GM23338 (cell line): ENCODE results near the gene DDX50. TPM values are rescaled to one million over a fixed set of nuclear protein-coding genes. Genes with fewer than 3 reads are reported as not detected.
"Not testable (repeated sequence)": the region's sequence is repeated elsewhere in the genome, so short reads cannot be mapped to it uniquely, and the experiment has no call there.

Source experiments
- ATAC-seq: fragments of 200-7000 bp; cut with Tn5 transposase; 3 replicates; pipeline ENCODE4 v1.9.1; 2020
- DNase-seq: peaks from one replicate; pipeline ENCODE4 v3.0.0-alpha.2; 2015; ENCODE audit warnings: low spot score
- H2AFZ ChIP-seq: fragments of 200-600 bp; sonication (generic); 2 replicates; pipeline ENCODE4 v1.8.0; 2016; ENCODE audit warnings: antibody characterized with exemption, mild to moderate bottlenecking, moderate library complexity
- H3F3A ChIP-seq: fragments of 200-600 bp; sonication (generic); replicated peaks from 2 replicates; pipeline ENCODE4 v1.8.0; 2017; ENCODE audit warnings: antibody characterized with exemption, mixed run types, low read depth
- H3K27ac ChIP-seq: fragments of 200-600 bp; sonication (generic); 2 replicates; pipeline ENCODE4 v1.6.1; 2016; ENCODE audit warnings: low read depth
- H3K27me3 ChIP-seq: fragments of 200-600 bp; sonication (generic); 2 replicates; pipeline ENCODE4 v1.8.0; 2016; ENCODE audit warnings: mild to moderate bottlenecking, mixed run types, moderate library complexity; ENCODE audit not compliant: insufficient read depth
- H3K36me3 ChIP-seq: fragments of 200-600 bp; sonication (generic); 2 replicates; pipeline ENCODE4 v1.8.0; 2016; ENCODE audit warnings: mild to moderate bottlenecking; ENCODE audit not compliant: insufficient read depth
- H3K4me1 ChIP-seq: fragments of 200-600 bp; sonication (generic); 2 replicates; pipeline ENCODE4 v1.8.0; 2016; ENCODE audit warnings: mild to moderate bottlenecking, moderate library complexity; ENCODE audit not compliant: insufficient read depth
- H3K4me2 ChIP-seq: fragments of 200-600 bp; sonication (generic); 2 replicates; pipeline ENCODE4 v1.7.1; 2017; ENCODE audit warnings: mixed run types
- H3K4me3 ChIP-seq: fragments of 200-600 bp; sonication (generic); 2 replicates; pipeline ENCODE4 v1.6.1; 2016; ENCODE audit warnings: mixed run types
- H3K79me2 ChIP-seq: fragments of 200-600 bp; sonication (generic); replicated peaks from 2 replicates; pipeline ENCODE4 v1.8.0; 2017; ENCODE audit warnings: mild to moderate bottlenecking; ENCODE audit not compliant: insufficient read depth
- H3K9me2 ChIP-seq: fragments of 200-600 bp; sonication (generic); 2 replicates; pipeline ENCODE4 v1.8.0; 2017; ENCODE audit not compliant: insufficient read depth
- H4K20me1 ChIP-seq: fragments of 200-600 bp; sonication (generic); replicated peaks from 2 replicates; pipeline ENCODE4 v1.8.0; 2017; ENCODE audit warnings: mild to moderate bottlenecking; ENCODE audit not compliant: insufficient read depth
- H3K27ac Mint-ChIP-seq: 2 replicates; pipeline ENCODE4 v1.8.0; 2020; ENCODE audit warnings: inconsistent platforms, mild to moderate bottlenecking, moderate library complexity, mixed read lengths
- H3K27me3 Mint-ChIP-seq: 3 replicates; pipeline ENCODE4 v1.8.0; 2022; ENCODE audit warnings: low read depth, mild to moderate bottlenecking, moderate library complexity, mixed read lengths, inconsistent platforms; ENCODE audit not compliant: insufficient read depth, poor library complexity
- H3K36me3 Mint-ChIP-seq: 3 replicates; pipeline ENCODE4 v1.8.0; 2021; ENCODE audit warnings: low read depth, mild to moderate bottlenecking, inconsistent platforms, moderate library complexity, mixed read lengths
- H3K4me1 Mint-ChIP-seq: 3 replicates; pipeline ENCODE4 v1.8.0; 2020; ENCODE audit warnings: mild to moderate bottlenecking, inconsistent platforms, mixed read lengths
- H3K4me3 Mint-ChIP-seq: 3 replicates; pipeline ENCODE4 v1.8.0; 2021; ENCODE audit warnings: moderate library complexity, mild to moderate bottlenecking, inconsistent platforms, mixed read lengths
- H3K9me3 Mint-ChIP-seq: 3 replicates; pipeline ENCODE4 v1.8.0; 2020; ENCODE audit warnings: moderate library complexity, mild to moderate bottlenecking, inconsistent platforms, mixed read lengths
- CTCF ChIP-seq, 2 experiments: fragments of 200-600 bp in 1 of 2; sonication (generic) in 1 of 2; conservative IDR thresholded peaks; 2 replicates each; pipeline versions ENCODE4 v1.5.1 to v1.6.1; 2016 to 2017; ENCODE audit warnings: antibody characterized with exemption in 2 of 2, low read depth in 2 of 2, mild to moderate bottlenecking in 2 of 2, moderate library complexity in 1 of 2
- EZH2 ChIP-seq: fragments of 200-600 bp; sonication (generic); IDR thresholded peaks from one replicate; pipeline ENCODE4 v1.8.0; 2017; ENCODE audit warnings: antibody characterized with exemption, mild to moderate bottlenecking, low read depth; ENCODE audit not compliant: unreplicated experiment
- JUNB ChIP-seq: IDR thresholded peaks from one replicate; pipeline ENCODE4 v1.6.1; 2016; ENCODE audit warnings: antibody characterized with exemption; ENCODE audit not compliant: unreplicated experiment
- NANOG ChIP-seq: IDR thresholded peaks from 2 replicates; pipeline ENCODE4 v1.6.1; 2016; ENCODE audit warnings: antibody characterized with exemption, borderline replicate concordance
- POLR2AphosphoS5 ChIP-seq: IDR thresholded peaks from 2 replicates; pipeline ENCODE4 v1.6.1; 2016; ENCODE audit warnings: antibody characterized with exemption, low read depth
- REST ChIP-seq: IDR thresholded peaks from one replicate; pipeline ENCODE4 v1.6.1; 2018; ENCODE audit warnings: antibody characterized with exemption; ENCODE audit not compliant: unreplicated experiment
- STAT1 ChIP-seq: IDR thresholded peaks from one replicate; pipeline ENCODE4 v1.6.1; 2016; ENCODE audit warnings: antibody characterized with exemption; ENCODE audit not compliant: unreplicated experiment
- ZNF114 ChIP-seq: fragments of 250-450 bp; sonication (Bioruptor Pico); IDR thresholded peaks from 2 replicates; pipeline ENCODE4 v1.5.0; 2020; ENCODE audit warnings: mild to moderate bottlenecking, moderate library complexity
- ZNF331 ChIP-seq: fragments of 250-450 bp; sonication (Bioruptor Pico); IDR thresholded peaks from 2 replicates; pipeline ENCODE4 v1.5.0; 2020; ENCODE audit warnings: low read depth, mild to moderate bottlenecking, moderate library complexity
- polyA plus RNA-seq: library from polyadenylated mRNA; unstranded; fragments of >200 nt; fragmentation: Nextera tagmentation; extraction: Ambion mirVana; gene quantifications from 2 replicates; pipeline ENCODE4 v1.2.1, GENCODE V29; 2016
- total RNA-seq: library from RNA; depleted of rRNA; stranded (reverse); fragments of >200 nt; shearing (Covaris generic); gene quantifications from 2 replicates; pipeline ENCODE4 v1.2.3, GENCODE V29; 2014

The DDX50 gene
- total and polyA plus RNA-seq, 2 experiments from 2014 or later, result 37.2 TPM

GRCh38 chr10:68864611-68865010 is 36.5 kb upstream of the DDX50 start:
- Histone ChIP-seq H3K4me2 (no peak overlapping the region), H3K9me2 (no peaks in the 10 kb centered on the region), H2AFZ (no peak overlapping the region), H3K4me3 (no peak overlapping the region), H3K79me2 (no peaks in the 10 kb centered on the region), H3K27me3 (no peaks in the 10 kb centered on the region), H3K36me3 (no peaks in the 10 kb centered on the region), H4K20me1 (no peaks in the 10 kb centered on the region), H3K27ac (no peak overlapping the region), H3K4me1 (no peaks in the 10 kb centered on the region), H3F3A (no peaks in the 10 kb centered on the region)
- no peak for ATAC-seq
- TF ChIP-seq POLR2AphosphoS5, result no peak
- no peak for TF ChIP-seq ZNF114 (CRISPR knock-in tag)
- no peak for TF ChIP-seq STAT1
- no peak for TF ChIP-seq REST
- TF ChIP-seq JUNB, result no peak
- peaks cover 59% of the 10 kb centered on the region for H3K9me3 Mint-ChIP-seq
- peaks cover 40% of the 10 kb centered on the region for H3K36me3 Mint-ChIP-seq
- 0 out of 3 replicates have a peak, but pooled peaks cover 2% of the 10 kb centered on the region for H3K4me1 Mint-ChIP-seq
- DNase-seq, result no peak
- H3K4me3 Mint-ChIP-seq, result no peak overlapping the region
- H3K27me3 Mint-ChIP-seq, result peaks cover 3% of the 10 kb centered on the region
- no peak overlapping the region for H3K27ac Mint-ChIP-seq

GRCh38 chr10:68868173-68868572 is 32.9 kb upstream of the DDX50 start:
- not testable (repeated sequence) for H3K4me3 Mint-ChIP-seq, H3K27ac Mint-ChIP-seq, H2AFZ ChIP-seq, H3K4me2 ChIP-seq, DNase-seq, H4K20me1 ChIP-seq, H3K36me3 ChIP-seq, H3K79me2 ChIP-seq, H3K27me3 Mint-ChIP-seq, H3K4me3 ChIP-seq, H3K27me3 ChIP-seq, H3K9me2 ChIP-seq, ATAC-seq, H3K27ac ChIP-seq, H3F3A ChIP-seq
- H3K4me1 Mint-ChIP-seq, result peaks cover 20% of the 10 kb centered on the region
- peaks cover 26% of the 10 kb centered on the region for H3K9me3 Mint-ChIP-seq
- H3K4me1 ChIP-seq, result peaks cover 18% of the 10 kb centered on the region
- peaks cover 17% of the 10 kb centered on the region for H3K36me3 Mint-ChIP-seq

- Histone ChIP-seq H3K79me2 (no peaks in the 10 kb centered on the region), H4K20me1 (no peaks in the 10 kb centered on the region), H2AFZ (no peak overlapping the region), H3F3A (no peaks in the 10 kb centered on the region), H3K4me2 (no peak overlapping the region), H3K4me3 (no peak overlapping the region), H3K27me3 (no peaks in the 10 kb centered on the region), H3K36me3 (no peaks in the 10 kb centered on the region), H3K27ac (no peak overlapping the region), H3K4me1 (peaks cover 18% of the 10 kb centered on the region), H3K9me2 (no peaks in the 10 kb centered on the region)
- Mint-ChIP-seq H3K4me1 (peaks cover 20% of the 10 kb centered on the region), H3K27me3 (peaks cover 2% of the 10 kb centered on the region), H3K36me3 (peaks cover 17% of the 10 kb centered on the region), H3K4me3 (no peak overlapping the region), H3K27ac (no peak overlapping the region), H3K9me3 (peaks cover 26% of the 10 kb centered on the region)
- ATAC-seq (no peak), DNase-seq (no peak)
- TF ChIP-seq EZH2, result no peak
- TF ChIP-seq ZNF331 (CRISPR knock-in tag), result no peak
- TF ChIP-seq POLR2AphosphoS5, result no peak
- no peak for TF ChIP-seq CTCF (conservative IDR thresholded peaks at IDR 0.05; ENCODE audit: low read depth in 2 of 2)
- no peak for TF ChIP-seq NANOG
- TF ChIP-seq REST, result no peak
- no peak for TF ChIP-seq STAT1
These were observed 31.5 kb upstream of the DDX50 start for GRCh38 chr10:68869623-68870022.
